Activated B cell treated with CpG ODN at 0.5 μM for 24 hours (primary cell): ENCODE results near the gene LRRC10B. TPM values are rescaled to one million over a fixed set of nuclear protein-coding genes. Genes with fewer than 3 reads are reported as not detected.

Experiments
- ATAC-seq: fragments of 200-7000 bp; cut with Tn5 transposase; one replicate; pipeline ENCODE4 v1.10.0; 2021; ENCODE audit warnings: low read depth, mild to moderate bottlenecking, moderate library complexity
- CTCF ChIA-PET: fragments of 350-600 bp; sonication (Branson Sonifier 250); formaldehyde crosslinking; loops from one replicate; lab custom pipeline; 2021; ENCODE audit warnings: antibody characterized with exemption; lab: Charles Lee
- POLR2A ChIA-PET: fragments of 350-600 bp; sonication (Branson Sonifier 250); formaldehyde crosslinking; loops from one replicate; lab custom pipeline; 2021; ENCODE audit warnings: antibody characterized with exemption; lab: Charles Lee
- DNase-seq: peaks from one replicate; pipeline ENCODE4 v3.0.0; 2022
- H3K27ac Mint-ChIP-seq: one replicate; pipeline ENCODE4 v1.8.0; 2020; ENCODE audit warnings: mixed read lengths
- H3K27me3 Mint-ChIP-seq: one replicate; pipeline ENCODE4 v1.8.0; 2021; ENCODE audit warnings: mixed read lengths
- H3K36me3 Mint-ChIP-seq: one replicate; pipeline ENCODE4 v1.8.0; 2021; ENCODE audit warnings: low read depth, mixed read lengths
- H3K4me1 Mint-ChIP-seq: one replicate; pipeline ENCODE4 v1.8.0; 2021; ENCODE audit warnings: mixed read lengths
- H3K4me3 Mint-ChIP-seq: one replicate; pipeline ENCODE4 v1.8.0; 2020; ENCODE audit warnings: mild to moderate bottlenecking, mixed read lengths
- H3K9me3 Mint-ChIP-seq: one replicate; pipeline ENCODE4 v1.8.0; 2020; ENCODE audit warnings: mixed read lengths
- CTCF ChIP-seq: fragments of 200-600 bp; IDR thresholded peaks from one replicate; pipeline ENCODE4 v1.8.0; 2022; ENCODE audit warnings: antibody characterized with exemption, mild to moderate bottlenecking
- intact Hi-C: fragments of 100-400 bp; cut with micrococcal nuclease; formaldehyde crosslinking; loops from one replicate; pipeline ENCODE4 v1.15.1; 2024
- total RNA-seq: library from RNA; stranded (reverse); gene quantifications from 2 replicates; pipeline ENCODE4 v1.2.3, GENCODE V29; 2022

The LRRC10B gene
- total RNA-seq, 1 donor from 2014 or later = not detected

GRCh38 chr11:61553373-61554171 lies 45.0 kb downstream of the LRRC10B start:
- no peak for TF ChIP-seq CTCF
- intact Hi-C loops = no loop called here
- Mint-ChIP-seq H3K4me1 (peaks cover 5% of the 10 kb centered on the region), H3K27me3 (peaks cover 53% of the 10 kb centered on the region), H3K36me3 (no peaks in the 10 kb centered on the region), H3K9me3 (no peaks in the 10 kb centered on the region), H3K4me3 (no peak overlapping the region), H3K27ac (no peak overlapping the region)
- ATAC-seq = no peak
- ChIA-PET CTCF (no interaction called here), POLR2A (no interaction called here)
- DNase-seq = no peak

- H3K27ac Mint-ChIP-seq = no peak overlapping the region
- no peaks in the 10 kb centered on the region for H3K9me3 Mint-ChIP-seq
- no peaks in the 10 kb centered on the region for H3K36me3 Mint-ChIP-seq
- ChIA-PET CTCF (no interaction called here), POLR2A (no interaction called here)
- intact Hi-C loops = no loop called here
- ATAC-seq (no peak), DNase-seq (no peak)
- peaks cover 5% of the 10 kb centered on the region for H3K4me1 Mint-ChIP-seq
- no peak for TF ChIP-seq CTCF
- H3K4me3 Mint-ChIP-seq = no peak overlapping the region
- H3K27me3 Mint-ChIP-seq = peaks cover 58% of the 10 kb centered on the region
These were observed 45.8 kb downstream of the LRRC10B start for GRCh38 chr11:61554172-61554988.

- TF ChIP-seq CTCF = no peak
- H3K27ac Mint-ChIP-seq = no peak overlapping the region
- ChIA-PET POLR2A (no interaction called here), CTCF (no interaction called here)
- no peaks in the 10 kb centered on the region for H3K9me3 Mint-ChIP-seq
- ATAC-seq (no peak), DNase-seq (no peak)
- H3K4me3 Mint-ChIP-seq = no peak overlapping the region
- intact Hi-C loops = no loop called here
- peaks cover 5% of the 10 kb centered on the region for H3K4me1 Mint-ChIP-seq
- H3K36me3 Mint-ChIP-seq = no peaks in the 10 kb centered on the region
- peaks cover 64% of the 10 kb centered on the region for H3K27me3 Mint-ChIP-seq
These were observed 46.8 kb downstream of the LRRC10B start for GRCh38 chr11:61555051-61555969.

GRCh38 chr11:61555978-61556377 lies 47.4 kb downstream of the LRRC10B start:
- DNase-seq (no peak), ATAC-seq (no peak)
- Mint-ChIP-seq H3K27me3 (peaks cover 63% of the 10 kb centered on the region), H3K9me3 (no peaks in the 10 kb centered on the region), H3K36me3 (no peaks in the 10 kb centered on the region), H3K4me3 (no peak overlapping the region), H3K4me1 (peaks cover under 1% of the 10 kb centered on the region), H3K27ac (no peak overlapping the region)
- CTCF ChIA-PET = no interaction called here
- POLR2A ChIA-PET = no interaction called here
- intact Hi-C loops = no loop called here
- TF ChIP-seq CTCF = no peak
